H9 (cell line): ENCODE measurements around the gene EFNA3. TPM values are rescaled to one million over a fixed set of nuclear protein-coding genes. Genes with fewer than 3 reads are reported as not detected.

Experiments
- DNase-seq: peaks from one replicate; pipeline ENCODE4 v3.0.0-alpha.2; 2017
- H2AFZ ChIP-seq: one replicate; pipeline ENCODE4 v1.6.1; 2013; ENCODE audit warnings: mild to moderate bottlenecking, low read length, control low read depth, moderate library complexity
- H2AK5ac ChIP-seq: 2 replicates; pipeline ENCODE4 v1.6.1; 2013; ENCODE audit warnings: low read length, control low read depth, mixed read lengths; ENCODE audit not compliant: insufficient read length
- H2BK120ac ChIP-seq: one replicate; pipeline ENCODE4 v1.6.1; 2013; ENCODE audit warnings: low read depth, mild to moderate bottlenecking, low read length, control low read depth, inconsistent platforms; ENCODE audit not compliant: poor library complexity, severe bottlenecking
- H2BK12ac ChIP-seq: 2 replicates; pipeline ENCODE4 v1.6.1; 2013; ENCODE audit warnings: low read length, control low read depth, mixed read lengths, low read depth; ENCODE audit not compliant: insufficient read length
- H2BK15ac ChIP-seq: 2 replicates; pipeline ENCODE4 v1.6.1; 2013; ENCODE audit warnings: low read depth, low read length, control low read depth
- H2BK20ac ChIP-seq: one replicate; pipeline ENCODE4 v1.6.1; 2013; ENCODE audit warnings: low read depth, mild to moderate bottlenecking, low read length, control low read depth, inconsistent platforms; ENCODE audit not compliant: poor library complexity, severe bottlenecking
- H2BK5ac ChIP-seq: 2 replicates; pipeline ENCODE4 v1.6.1; 2013; ENCODE audit warnings: low read length, control low read depth, mixed read lengths; ENCODE audit not compliant: insufficient read length
- H3K14ac ChIP-seq: 2 replicates; pipeline ENCODE4 v1.6.1; 2013; ENCODE audit warnings: low read length, control low read depth; ENCODE audit not compliant: insufficient read depth
- H3K18ac ChIP-seq: 2 replicates; pipeline ENCODE4 v1.6.1; 2013; ENCODE audit warnings: low read depth, mild to moderate bottlenecking, mixed read lengths, low read length, control low read depth; ENCODE audit not compliant: insufficient read length
- H3K23ac ChIP-seq: 2 replicates; pipeline ENCODE4 v1.6.1; 2013; ENCODE audit warnings: low read length, control low read depth, mixed read lengths, low read depth; ENCODE audit not compliant: insufficient read length
- H3K23me2 ChIP-seq: 2 replicates; pipeline ENCODE4 v1.6.1; 2013; ENCODE audit warnings: low read depth, mild to moderate bottlenecking, mixed read lengths, low read length, control low read depth; ENCODE audit not compliant: insufficient read length, poor library complexity, severe bottlenecking
- H3K27ac ChIP-seq: 2 replicates; pipeline ENCODE4 v1.5.1; 2013; ENCODE audit warnings: low read length, control low read depth, mixed read lengths, low read depth; ENCODE audit not compliant: insufficient read length
- H3K27me3 ChIP-seq: 2 replicates; pipeline ENCODE4 v1.6.1; 2013; ENCODE audit warnings: low read length, control low read depth, inconsistent platforms; ENCODE audit not compliant: insufficient read depth
- H3K4ac ChIP-seq: 2 replicates; pipeline ENCODE4 v1.6.1; 2013; ENCODE audit warnings: low read depth, mild to moderate bottlenecking, control low read depth, inconsistent platforms, low read length, moderate library complexity
- H3K4me1 ChIP-seq: 2 replicates; pipeline ENCODE4 v1.6.1; 2013; ENCODE audit warnings: low read length, control low read depth, inconsistent platforms; ENCODE audit not compliant: insufficient read depth
- H3K4me2 ChIP-seq: 2 replicates; pipeline ENCODE4 v1.6.1; 2013; ENCODE audit warnings: low read length, control low read depth, mixed read lengths; ENCODE audit not compliant: insufficient read length, insufficient read depth
- H3K56ac ChIP-seq: 2 replicates; pipeline ENCODE4 v1.6.1; 2013; ENCODE audit warnings: low read depth, mild to moderate bottlenecking, mixed read lengths, low read length, control low read depth; ENCODE audit not compliant: insufficient read length
- H3K79me1 ChIP-seq: 2 replicates; pipeline ENCODE4 v1.6.1; 2013; ENCODE audit warnings: low read depth, mild to moderate bottlenecking, moderate library complexity, low read length, control low read depth, inconsistent platforms; ENCODE audit not compliant: insufficient read depth, poor library complexity, severe bottlenecking
- H3K79me2 ChIP-seq: 2 replicates; pipeline ENCODE4 v1.6.1; 2013; ENCODE audit warnings: low read length, control low read depth, inconsistent platforms; ENCODE audit not compliant: insufficient read depth
- H3K9ac ChIP-seq: 2 replicates; pipeline ENCODE4 v1.6.1; 2013; ENCODE audit warnings: low read length, control low read depth, mixed read lengths; ENCODE audit not compliant: insufficient read length; ENCODE audit errors: extremely low read depth
- H3K9me3 ChIP-seq: one replicate; pipeline ENCODE4 v1.6.1; 2013; ENCODE audit warnings: low read depth, low read length, inconsistent platforms; ENCODE audit not compliant: control insufficient read depth
- H3T11ph ChIP-seq: one replicate; pipeline ENCODE4 v1.6.1; 2013; ENCODE audit warnings: mild to moderate bottlenecking, low read length, control low read depth, inconsistent platforms
- H4K20me1 ChIP-seq: one replicate; pipeline ENCODE4 v1.6.1; 2013; ENCODE audit not compliant: control insufficient read depth, insufficient read length, insufficient read depth
- H4K5ac ChIP-seq: 2 replicates; pipeline ENCODE4 v1.6.1; 2013; ENCODE audit warnings: low read depth, mild to moderate bottlenecking, mixed read lengths, low read length, control low read depth; ENCODE audit not compliant: insufficient read length
- H4K8ac ChIP-seq: replicated peaks from 2 replicates; pipeline ENCODE4 v1.6.1; 2013; ENCODE audit warnings: low read length, control low read depth, mixed read lengths, low read depth; ENCODE audit not compliant: insufficient read length
- H4K91ac ChIP-seq: 2 replicates; pipeline ENCODE4 v1.6.1; 2013; ENCODE audit warnings: low read depth, mild to moderate bottlenecking, moderate library complexity, mixed read lengths, low read length, control low read depth; ENCODE audit not compliant: insufficient read length
- H3K27ac Mint-ChIP-seq, 3 experiments: 2 replicates in 2 of 3; 3 replicates in 1 of 3; pipeline ENCODE4 v1.8.0; 2020 to 2021; ENCODE audit warnings: mixed read lengths in 3 of 3, mild to moderate bottlenecking in 1 of 3, moderate library complexity in 1 of 3
- H3K27me3 Mint-ChIP-seq: 2 replicates; pipeline ENCODE4 v1.8.0; 2021; ENCODE audit warnings: low read depth, mild to moderate bottlenecking, moderate library complexity, mixed read lengths
- H3K36me3 Mint-ChIP-seq, 3 experiments: 2 replicates in 2 of 3; 3 replicates in 1 of 3; pipeline ENCODE4 v1.8.0; 2020 to 2021; ENCODE audit warnings: low read depth in 3 of 3, mixed read lengths in 3 of 3; ENCODE audit not compliant: insufficient read depth in 1 of 3
- H3K4me1 Mint-ChIP-seq, 2 experiments: 2 replicates each; pipeline ENCODE4 v1.8.0; 2020; ENCODE audit warnings: mixed read lengths in 2 of 2
- H3K4me3 Mint-ChIP-seq, 2 experiments: 2 replicates in 1 of 2; 3 replicates in 1 of 2; pipeline ENCODE4 v1.8.0; 2020 to 2021; ENCODE audit warnings: mild to moderate bottlenecking in 2 of 2, mixed read lengths in 2 of 2, moderate library complexity in 1 of 2
- H3K9me3 Mint-ChIP-seq, 2 experiments: 2 replicates in 1 of 2; 3 replicates in 1 of 2; pipeline ENCODE4 v1.8.0; 2020; ENCODE audit warnings: mild to moderate bottlenecking in 2 of 2, mixed read lengths in 2 of 2, moderate library complexity in 1 of 2
- CTCF ChIP-seq: fragments of 200-600 bp; sonication (generic); conservative IDR thresholded peaks from 3 replicates; pipeline ENCODE4 v1.8.0; 2021; ENCODE audit warnings: antibody characterized with exemption, mild to moderate bottlenecking
- WGBS: extraction: QIAGEN DNeasy Blood & Tissue Kit; methylation state at CpG from one replicate; pipeline ENCODE4 v1.1.7; 2013; ENCODE audit warnings: missing lambda C conversion rate, low lambda C conversion rate, mixed read lengths; ENCODE audit not compliant: insufficient read length; ENCODE audit errors: extremely low coverage; 5-methylcytosine and 5-hydroxymethylcytosine counted together
- total RNA-seq: library from RNA; stranded (reverse); gene quantifications from 2 replicates; pipeline ENCODE4 v1.2.1, GENCODE V29; 2021

The EFNA3 gene
- total RNA-seq, 1 experiment from 2014 or later, result 3.9 TPM

- peak; percentile 99 for TF ChIP-seq CTCF
- Histone ChIP-seq H3K4me2 (peak overlapping the region; percentile 10), H2BK5ac (no peak overlapping the region), H4K20me1 (no peaks in the 10 kb centered on the region), H2BK20ac (no peak overlapping the region), H3K9ac (no peak overlapping the region), H4K91ac (no peak overlapping the region), H2BK15ac (no peak overlapping the region), H3K4ac (no peak overlapping the region), H3K79me2 (no peaks in the 10 kb centered on the region), H4K8ac (no peak overlapping the region), H3K9me3 (no peaks in the 10 kb centered on the region), H3K23me2 (peaks cover 7% of the 10 kb centered on the region), H3K79me1 (no peaks in the 10 kb centered on the region), H4K5ac (no peak overlapping the region), H3K27ac (no peak overlapping the region), H3K18ac (no peak overlapping the region), H2AK5ac (no peak overlapping the region), H3T11ph (no peak overlapping the region), H2AFZ (no peak overlapping the region), H3K14ac (no peak overlapping the region), H3K56ac (no peak overlapping the region), H2BK12ac (no peak overlapping the region), H3K23ac (no peak overlapping the region), H3K4me1 (no peaks in the 10 kb centered on the region), H2BK120ac (no peak overlapping the region), H3K27me3 (peaks cover 2% of the 10 kb centered on the region; the same call in 1 of the 2 replicates)
- H3K9me3 Mint-ChIP-seq, result no peaks in the 10 kb centered on the region; a peak in 1 of 5 replicates
- peak; percentile 91 for DNase-seq
- peaks cover 17 to 35% of the 10 kb centered on the region in 2 experiments for H3K4me1 Mint-ChIP-seq
- H3K27me3 Mint-ChIP-seq, result peaks cover 50% of the 10 kb centered on the region
- H3K36me3 Mint-ChIP-seq, result 0 out of 7 replicates have a peak, but pooled peaks cover 0 to 4% (median 0%) of the 10 kb centered on the region in 3 experiments
- WGBS, result no CpG with 5 or more reads among the region's 29 CpGs
- peak overlapping the region in 1 of 2 experiments; percentile 27; a peak in 2 of 5 replicates for H3K4me3 Mint-ChIP-seq
- H3K27ac Mint-ChIP-seq, result no peak overlapping the region
Measured at GRCh38 chr1:155091071-155092051, 12.7 kb downstream of the EFNA3 start.
